Measurements from ENCODE around the gene PEX14.

- TF ChIP-seq POLR2A (IDR thresholded peaks at IDR 0.05) (no peak), CTCF (IDR thresholded peaks at IDR 0.05) (no peak)
Measured at GRCh38 chr1:10640843-10641553, 166.2 kb downstream of the PEX14 start.

All from uterus (tissue), 2 donors.